Suprapubic skin (tissue), 3 donors: ENCODE measurements around the gene MPEG1.

Experiments
- POLR2A ChIP-seq, 2 donors: fragments of 450-650 bp; IDR thresholded peaks; one replicate each; pipeline ENCODE4 v1.6.1; 2017; ENCODE audit warnings: antibody characterized with exemption in 2 of 2, mild to moderate bottlenecking in 2 of 2, moderate library complexity in 2 of 2
- TF ChIP-seq, protein P1 (sequence below), 2 donors: fragments of 200-600 bp in 1 of 2; fragments of 450-650 bp in 1 of 2; sonication (generic) in 1 of 2; IDR thresholded peaks; one replicate each; pipeline ENCODE4 v1.5.1; 2016 to 2019; ENCODE audit warnings: antibody characterized with exemption in 2 of 2, mild to moderate bottlenecking in 1 of 2, moderate library complexity in 1 of 2

DNA sequence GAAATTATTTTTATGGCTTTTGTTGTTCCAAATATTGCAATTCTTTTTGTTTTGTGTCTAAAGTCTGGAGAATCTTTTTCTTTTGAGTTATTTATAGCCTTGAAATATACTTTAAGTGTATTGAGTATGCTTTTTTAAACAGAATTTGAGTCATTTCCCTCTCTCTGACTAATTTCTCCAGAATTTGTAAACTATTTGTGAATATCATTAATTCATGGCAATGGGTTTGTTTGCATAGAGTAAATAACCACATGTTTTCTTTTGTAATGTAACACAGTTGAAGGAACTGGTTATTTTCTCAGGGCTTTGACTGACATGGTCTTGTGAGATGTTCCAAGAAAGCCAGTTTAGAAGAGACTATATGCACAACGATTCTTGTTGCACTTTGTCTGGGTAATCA, 30.9 kb upstream of the MPEG1 start:
- no peak for TF ChIP-seq POLR2A (IDR thresholded peaks at IDR 0.05)
- TF ChIP-seq, protein P1, sequence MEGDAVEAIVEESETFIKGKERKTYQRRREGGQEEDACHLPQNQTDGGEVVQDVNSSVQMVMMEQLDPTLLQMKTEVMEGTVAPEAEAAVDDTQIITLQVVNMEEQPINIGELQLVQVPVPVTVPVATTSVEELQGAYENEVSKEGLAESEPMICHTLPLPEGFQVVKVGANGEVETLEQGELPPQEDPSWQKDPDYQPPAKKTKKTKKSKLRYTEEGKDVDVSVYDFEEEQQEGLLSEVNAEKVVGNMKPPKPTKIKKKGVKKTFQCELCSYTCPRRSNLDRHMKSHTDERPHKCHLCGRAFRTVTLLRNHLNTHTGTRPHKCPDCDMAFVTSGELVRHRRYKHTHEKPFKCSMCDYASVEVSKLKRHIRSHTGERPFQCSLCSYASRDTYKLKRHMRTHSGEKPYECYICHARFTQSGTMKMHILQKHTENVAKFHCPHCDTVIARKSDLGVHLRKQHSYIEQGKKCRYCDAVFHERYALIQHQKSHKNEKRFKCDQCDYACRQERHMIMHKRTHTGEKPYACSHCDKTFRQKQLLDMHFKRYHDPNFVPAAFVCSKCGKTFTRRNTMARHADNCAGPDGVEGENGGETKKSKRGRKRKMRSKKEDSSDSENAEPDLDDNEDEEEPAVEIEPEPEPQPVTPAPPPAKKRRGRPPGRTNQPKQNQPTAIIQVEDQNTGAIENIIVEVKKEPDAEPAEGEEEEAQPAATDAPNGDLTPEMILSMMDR (IDR thresholded peaks at IDR 0.05), result no peak
